K562 (cell line): ENCODE data around the gene F11R. TPM values are rescaled to one million over a fixed set of nuclear protein-coding genes. Genes with fewer than 3 reads are reported as not detected.

Experiments
- ARID3B ChIP-seq: fragments of 250-450 bp; sonication (Bioruptor Pico); IDR thresholded peaks from 2 replicates; pipeline ENCODE4 v1.4.0; 2020; ENCODE audit warnings: borderline replicate concordance
- BRD4 ChIP-seq: fragments of 200-600 bp; sonication (generic); IDR thresholded peaks from 2 replicates; pipeline ENCODE4 v1.6.1; 2017; ENCODE audit warnings: inconsistent platforms
- CHD4 ChIP-seq: fragments of 200-600 bp; sonication (generic); IDR thresholded peaks from 3 replicates; pipeline ENCODE4 v1.6.1; 2012; ENCODE audit warnings: low read depth, mild to moderate bottlenecking, mixed read lengths, low read length, inconsistent platforms; ENCODE audit not compliant: insufficient read depth, insufficient replicate concordance, poor library complexity, severe bottlenecking
- CREB1 ChIP-seq, 2 experiments: sonication (generic) in 1 of 2; formaldehyde crosslinking in 1 of 2; IDR thresholded peaks; 2 replicates each; pipeline versions ENCODE4 v1.6.1 to v1.8.0; 2012 to 2022; ENCODE audit warnings: inconsistent platforms in 1 of 2, mild to moderate bottlenecking in 1 of 2, missing genetic modification reagents in 1 of 2, moderate library complexity in 1 of 2
- CTBP1 ChIP-seq: fragments of 450-650 bp; IDR thresholded peaks from 2 replicates; pipeline ENCODE4 v1.6.1; 2016; ENCODE audit warnings: borderline replicate concordance
- ETV1 ChIP-seq: fragments of 450-650 bp; conservative IDR thresholded peaks from 2 replicates; pipeline ENCODE4 v1.6.1; 2016; ENCODE audit warnings: missing genetic modification characterization, control low read depth, low read depth, missing compliant biosample characterization
- MAX ChIP-seq: sonication (generic); formaldehyde crosslinking; IDR thresholded peaks from 2 replicates; pipeline ENCODE4 v1.9.0; 2022; ENCODE audit warnings: mild to moderate bottlenecking, missing genetic modification reagents
- PBX2 ChIP-seq, 2 experiments: IDR thresholded peaks in 1 of 2; conservative IDR thresholded peaks in 1 of 2; 2 replicates each; pipeline ENCODE4 v1.6.1; 2016; ENCODE audit warnings: low read depth in 2 of 2, mild to moderate bottlenecking in 1 of 2, missing compliant biosample characterization in 1 of 2, missing genetic modification characterization in 1 of 2, moderate library complexity in 1 of 2
- POLR2AphosphoS2 ChIP-seq: IDR thresholded peaks from 2 replicates; pipeline ENCODE4 v1.6.1; 2012; ENCODE audit warnings: low read length, improper control_type of control experiment
- POLR3A ChIP-seq: IDR thresholded peaks from 2 replicates; pipeline ENCODE4 v1.6.1; 2011; ENCODE audit warnings: borderline replicate concordance, mild to moderate bottlenecking, moderate library complexity; ENCODE audit not compliant: insufficient read length, insufficient read depth; ENCODE audit errors: extremely low read depth
- PTTG1 ChIP-seq: fragments of 450-650 bp; IDR thresholded peaks from 2 replicates; pipeline ENCODE4 v1.6.1; 2016; ENCODE audit warnings: low read depth, mild to moderate bottlenecking, missing genetic modification characterization, missing compliant biosample characterization
- SAFB2 ChIP-seq: fragments of 200-400 bp; formaldehyde crosslinking; IDR thresholded peaks from 2 replicates; pipeline ENCODE4 v1.6.1; 2018; ENCODE audit warnings: borderline replicate concordance, low read length, low read depth, moderate library complexity; ENCODE audit not compliant: severe bottlenecking
- SNRNP70 ChIP-seq: fragments of 200-400 bp; formaldehyde crosslinking; optimal IDR thresholded peaks from 2 replicates; pipeline ENCODE3; 2017; ENCODE audit warnings: low read depth, low read length
- ZC3H8 ChIP-seq: fragments of 450-650 bp; IDR thresholded peaks from 2 replicates; pipeline ENCODE4 v1.6.1; 2017
- polyA plus RNA-seq, 8 experiments: library from polyadenylated mRNA; depleted of rRNA in 4 of 8; stranded (reverse) in 5 of 8; unstranded in 3 of 8; fragments of >200 nt; fragmentation: Nextera tagmentation in 2 of 8; fragmentation: Illumina TruSeq in 1 of 8; extraction: Ambion mirVana in 2 of 8; extraction: Trizol in 1 of 8; gene quantifications; 2 replicates each; pipeline versions ENCODE4 v1.2.1 to v1.2.3, GENCODE V29; 2011 to 2014; ENCODE audit warnings: inconsistent platforms in 1 of 8, missing spikeins in 1 of 8
- total RNA-seq, 7 experiments: library from RNA; depleted of rRNA in 6 of 7; stranded (reverse); fragments of >200 nt in 6 of 7; fragmentation: Illumina TruSeq in 2 of 7; extraction: Trizol in 2 of 7; gene quantifications; 2 replicates each; pipeline versions ENCODE4 v1.2.1 to v1.2.3, GENCODE V29; 2011 to 2021; ENCODE audit warnings: low replicate concordance in 1 of 7
- TF ChIP-seq, protein P1 (sequence below), 3 experiments: IDR thresholded peaks in 2 of 3; conservative IDR thresholded peaks in 1 of 3; 2 replicates each; pipeline ENCODE4 v1.5.1; 2011 to 2012; ENCODE audit warnings: low read length in 3 of 3, mild to moderate bottlenecking in 3 of 3, control low read depth in 2 of 3, improper control_type of control experiment in 1 of 3, inconsistent platforms in 1 of 3, low read depth in 1 of 3, mixed read lengths in 1 of 3, moderate library complexity in 1 of 3; ENCODE audit not compliant: insufficient read depth in 2 of 3
- TF ChIP-seq, protein P2 (sequence below): fragments of 250-450 bp; sonication (Bioruptor Pico); IDR thresholded peaks from 2 replicates; pipeline ENCODE4 v1.8.0; 2022; ENCODE audit warnings: moderate library complexity, mild to moderate bottlenecking, inconsistent platforms
- TF ChIP-seq, protein P3 (sequence below): fragments of 450-650 bp; formaldehyde crosslinking; IDR thresholded peaks from 2 replicates; pipeline ENCODE4 v1.4.0; 2022; ENCODE audit warnings: mild to moderate bottlenecking, moderate library complexity

The F11R gene
- total and polyA plus RNA-seq, 9 of the 15 experiments (the other 6 are each of a cell fraction or from before 2014, with no cell fraction given): 27.4 to 187 (median 52.5) TPM

- TF ChIP-seq, protein P1, sequence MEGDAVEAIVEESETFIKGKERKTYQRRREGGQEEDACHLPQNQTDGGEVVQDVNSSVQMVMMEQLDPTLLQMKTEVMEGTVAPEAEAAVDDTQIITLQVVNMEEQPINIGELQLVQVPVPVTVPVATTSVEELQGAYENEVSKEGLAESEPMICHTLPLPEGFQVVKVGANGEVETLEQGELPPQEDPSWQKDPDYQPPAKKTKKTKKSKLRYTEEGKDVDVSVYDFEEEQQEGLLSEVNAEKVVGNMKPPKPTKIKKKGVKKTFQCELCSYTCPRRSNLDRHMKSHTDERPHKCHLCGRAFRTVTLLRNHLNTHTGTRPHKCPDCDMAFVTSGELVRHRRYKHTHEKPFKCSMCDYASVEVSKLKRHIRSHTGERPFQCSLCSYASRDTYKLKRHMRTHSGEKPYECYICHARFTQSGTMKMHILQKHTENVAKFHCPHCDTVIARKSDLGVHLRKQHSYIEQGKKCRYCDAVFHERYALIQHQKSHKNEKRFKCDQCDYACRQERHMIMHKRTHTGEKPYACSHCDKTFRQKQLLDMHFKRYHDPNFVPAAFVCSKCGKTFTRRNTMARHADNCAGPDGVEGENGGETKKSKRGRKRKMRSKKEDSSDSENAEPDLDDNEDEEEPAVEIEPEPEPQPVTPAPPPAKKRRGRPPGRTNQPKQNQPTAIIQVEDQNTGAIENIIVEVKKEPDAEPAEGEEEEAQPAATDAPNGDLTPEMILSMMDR (IDR thresholded peaks at IDR 0.05 in 2 of 3, conservative IDR thresholded peaks at IDR 0.05 in 1 of 3; ENCODE audit: insufficient read depth in 2 of 3, low read depth in 1 of 3, low read length in 3 of 3): no peak
- no peak for TF ChIP-seq ARID3B (CRISPR knock-in tag)
- no peak for TF ChIP-seq POLR2AphosphoS2
- no peak; the same call in 1 of the 2 replicates for TF ChIP-seq BRD4
- no peak for TF ChIP-seq SAFB2
- 0 out of 2 replicates have a peak, but pooled peaks have one; percentile 14 for TF ChIP-seq ZC3H8
- TF ChIP-seq, protein P2, sequence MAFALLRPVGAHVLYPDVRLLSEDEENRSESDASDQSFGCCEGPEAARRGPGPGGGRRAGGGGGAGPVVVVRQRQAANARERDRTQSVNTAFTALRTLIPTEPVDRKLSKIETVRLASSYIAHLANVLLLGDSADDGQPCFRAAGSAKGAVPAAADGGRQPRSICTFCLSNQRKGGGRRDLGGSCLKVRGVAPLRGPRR: no peak
- TF ChIP-seq POLR3A: no peak
- TF ChIP-seq, protein P3, sequence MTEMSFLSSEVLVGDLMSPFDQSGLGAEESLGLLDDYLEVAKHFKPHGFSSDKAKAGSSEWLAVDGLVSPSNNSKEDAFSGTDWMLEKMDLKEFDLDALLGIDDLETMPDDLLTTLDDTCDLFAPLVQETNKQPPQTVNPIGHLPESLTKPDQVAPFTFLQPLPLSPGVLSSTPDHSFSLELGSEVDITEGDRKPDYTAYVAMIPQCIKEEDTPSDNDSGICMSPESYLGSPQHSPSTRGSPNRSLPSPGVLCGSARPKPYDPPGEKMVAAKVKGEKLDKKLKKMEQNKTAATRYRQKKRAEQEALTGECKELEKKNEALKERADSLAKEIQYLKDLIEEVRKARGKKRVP (CRISPR knock-in tag): no peak; the same call in 1 of the 2 replicates
- no peak for TF ChIP-seq PBX2 (CRISPR knock-in tag; IDR thresholded peaks at IDR 0.05; ENCODE audit: low read depth)
- TF ChIP-seq PBX2 (tag; conservative IDR thresholded peaks at IDR 0.05; ENCODE audit: low read depth): 0 out of 2 replicates have a peak, but pooled peaks have one; percentile 7
- 0 out of 2 replicates have a peak, but pooled peaks have one; percentile 5 for TF ChIP-seq CTBP1
- TF ChIP-seq ETV1 (tag): peak; percentile 46
- TF ChIP-seq SNRNP70: no peak
- TF ChIP-seq CHD4: no peak
- no peak for TF ChIP-seq PTTG1 (tag)
- no peak for TF ChIP-seq MAX (CRISPR knock-in tag)
- TF ChIP-seq CREB1 (IDR thresholded peaks at IDR 0.05): no peak
- 0 out of 2 replicates have a peak, but pooled peaks have one; percentile 13 for TF ChIP-seq CREB1 (CRISPR knock-in tag; IDR thresholded peaks at IDR 0.05)
Measured at GRCh38 chr1:161044908-161045735, 24.2 kb upstream of the F11R start (continued).
